Tibial artery (tissue), 4 donors: ENCODE data around the gene TLR9.

Experiments used
- DNase-seq, 2 donors: peaks; one replicate each; pipeline ENCODE4 v3.0.0-alpha.2; 2019
- H3K27ac ChIP-seq, 2 donors: fragments of 200-600 bp; sonication (generic) in 1 of 2; 1 replicate in 1 of 2; 2 replicates in 1 of 2; pipeline ENCODE4 v1.5.1; 2018 to 2019; ENCODE audit warnings: mild to moderate bottlenecking in 1 of 2
- H3K27me3 ChIP-seq, 2 donors: fragments of 200-600 bp; sonication (generic) in 1 of 2; one replicate each; pipeline versions ENCODE4 v1.5.1 to v1.6.0; 2016 to 2019
- H3K36me3 ChIP-seq, 3 donors: fragments of 200-600 bp; sonication (generic) in 2 of 3; one replicate each; pipeline ENCODE4 v1.5.1; 2016 to 2019; ENCODE audit warnings: mild to moderate bottlenecking in 2 of 3
- H3K4me1 ChIP-seq, 4 donors: fragments of 200-600 bp; sonication (generic) in 2 of 4; 1 replicate in 3 of 4; 2 replicates in 1 of 4; pipeline ENCODE4 v1.5.1; 2016 to 2019
- H3K4me3 ChIP-seq, 2 donors: fragments of 200-600 bp; sonication (generic) in 1 of 2; 1 replicate in 1 of 2; 2 replicates in 1 of 2; pipeline ENCODE4 v1.5.1; 2018 to 2019; ENCODE audit warnings: mild to moderate bottlenecking in 2 of 2
- H3K9me3 ChIP-seq, 3 donors: fragments of 200-600 bp; sonication (generic) in 1 of 3; one replicate each; pipeline ENCODE4 v1.5.1; 2016 to 2019
- CTCF ChIP-seq, 2 experiments: fragments of 200-600 bp in 1 of 2; fragments of 450-650 bp in 1 of 2; IDR thresholded peaks; one replicate each; pipeline ENCODE4 v1.5.1; 2017 to 2019; ENCODE audit warnings: antibody characterized with exemption in 2 of 2, mild to moderate bottlenecking in 1 of 2, moderate library complexity in 1 of 2
- intact Hi-C: fragments of 100-400 bp; cut with DNase I; formaldehyde crosslinking; loops from one replicate; pipeline ENCODE4 v1.15.0; 2023; ENCODE audit warnings: low total_unique reads

The TLR9 gene

DNA sequence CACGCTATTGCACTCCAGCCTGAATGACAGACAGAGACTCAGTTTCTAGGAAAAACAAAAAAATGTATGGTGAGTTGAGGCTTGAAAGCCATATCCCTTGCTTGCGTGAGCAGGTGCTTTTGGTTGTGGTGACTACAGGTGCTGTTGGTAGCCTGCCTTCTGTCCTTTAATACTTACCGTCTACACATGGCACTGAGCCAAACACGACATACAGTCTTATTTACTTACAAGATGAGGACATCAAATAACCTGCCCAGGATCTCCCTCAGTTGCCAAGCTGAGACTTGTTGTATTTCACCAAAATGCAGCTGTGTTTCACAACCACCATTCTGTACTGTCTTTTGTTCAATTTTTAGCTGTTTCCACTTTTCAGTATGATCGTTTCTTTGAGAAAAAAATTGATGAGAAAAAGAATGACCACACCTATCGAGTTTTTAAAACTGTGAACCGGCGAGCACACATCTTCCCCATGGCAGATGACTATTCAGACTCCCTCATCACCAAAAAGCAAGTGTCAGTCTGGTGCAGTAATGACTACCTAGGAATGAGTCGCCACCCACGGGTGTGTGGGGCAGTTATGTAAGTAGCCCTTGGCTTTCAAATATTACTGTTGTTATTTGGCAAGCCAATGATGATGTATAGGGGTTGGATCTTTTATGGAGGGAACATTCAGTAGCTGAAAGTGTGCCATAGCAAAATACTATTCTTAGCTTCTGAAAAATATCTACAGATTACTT, 20.9 kb downstream of the TLR9 start:
- H3K27ac ChIP-seq, result no peak overlapping the region

DNA sequence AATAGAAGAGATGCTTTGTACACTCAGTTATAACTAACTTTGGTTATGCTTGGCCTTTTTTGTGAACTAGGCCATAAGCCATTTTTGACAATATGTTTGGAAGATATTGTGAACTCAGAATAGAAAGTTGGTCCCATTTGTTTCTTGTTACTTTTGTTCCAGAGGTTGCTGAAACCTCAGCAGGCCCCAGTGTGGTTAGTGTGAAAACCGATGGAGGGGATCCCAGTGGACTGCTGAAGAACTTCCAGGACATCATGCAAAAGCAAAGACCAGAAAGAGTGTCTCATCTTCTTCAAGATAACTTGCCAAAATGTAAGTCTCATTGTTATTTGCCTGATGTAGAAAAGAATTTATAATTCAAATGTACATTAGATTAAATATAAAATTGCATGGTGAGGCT, 21.7 kb downstream of the TLR9 start:
- Histone ChIP-seq H3K27me3 (no peaks in the 10 kb centered on the region), H3K4me1 (peaks cover 0 to 18% (median 12%) of the 10 kb centered on the region in 4 donors), H3K4me3 (no peak overlapping the region), H3K9me3 (no peaks in the 10 kb centered on the region), H3K36me3 (peaks cover 61 to 74% (median 68%) of the 10 kb centered on the region in 3 donors), H3K27ac (no peak overlapping the region)
- intact Hi-C loops, result no loop called here
- TF ChIP-seq CTCF (IDR thresholded peaks at IDR 0.05), result no peak
- no peak for DNase-seq

More for the DNA sequence above, 20.9 kb downstream of the TLR9 start:
- no peaks in the 10 kb centered on the region for H3K9me3 ChIP-seq
- H3K4me3 ChIP-seq, result no peak overlapping the region
- peaks cover 0 to 10% (median 5%) of the 10 kb centered on the region in 4 donors for H3K4me1 ChIP-seq
- no peak for TF ChIP-seq CTCF (IDR thresholded peaks at IDR 0.05)
- peaks cover 69 to 82% (median 76%) of the 10 kb centered on the region in 3 donors for H3K36me3 ChIP-seq
- no peak for DNase-seq
- H3K27me3 ChIP-seq, result no peaks in the 10 kb centered on the region
- intact Hi-C loops, result no loop called here

GRCh38 chr3:52202384-52203077, 22.9 kb downstream of the TLR9 start:
- Histone ChIP-seq H3K36me3 (peaks cover 50 to 62% (median 56%) of the 10 kb centered on the region in 3 donors), H3K27me3 (no peaks in the 10 kb centered on the region), H3K27ac (no peak overlapping the region), H3K9me3 (no peaks in the 10 kb centered on the region), H3K4me1 (peaks cover 0 to 24% (median 16%) of the 10 kb centered on the region in 4 donors), H3K4me3 (no peak overlapping the region)
- DNase-seq, result no peak
- intact Hi-C loops, result no loop called here
- TF ChIP-seq CTCF (IDR thresholded peaks at IDR 0.05), result no peak

DNA sequence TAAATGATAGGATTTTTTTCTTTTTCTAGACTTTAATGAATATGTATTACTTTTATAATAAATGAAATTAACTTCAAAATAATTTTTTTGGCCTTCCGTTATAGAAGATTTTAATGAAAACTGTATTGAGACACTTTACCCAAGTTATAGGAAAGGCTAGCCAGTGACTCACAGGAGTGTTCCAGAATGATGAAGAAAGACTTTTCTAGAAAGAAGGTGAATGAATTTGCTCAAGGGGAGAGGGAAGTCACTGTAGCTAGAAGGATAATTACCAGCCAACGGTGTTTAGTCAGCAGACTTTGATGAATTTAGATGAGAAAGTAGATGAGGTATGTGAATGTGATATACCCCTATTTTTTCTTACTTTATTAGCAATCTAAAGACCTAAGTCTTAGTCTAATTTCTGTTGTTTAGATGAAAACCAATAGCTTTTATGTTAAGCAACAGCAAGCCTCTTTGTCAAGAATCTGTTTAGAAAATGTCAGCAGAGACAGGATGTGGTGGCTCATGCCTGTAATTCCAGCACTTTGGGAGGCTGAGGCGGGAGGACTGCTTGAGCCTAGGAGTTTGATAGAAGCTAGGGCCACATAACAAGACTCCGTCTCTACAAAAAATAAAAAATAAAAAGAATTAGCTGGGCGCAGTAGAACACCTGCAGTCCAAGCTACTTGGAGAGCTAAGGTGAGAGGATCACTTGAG, 24.3 kb downstream of the TLR9 start:
- Histone ChIP-seq H3K27me3 (no peaks in the 10 kb centered on the region), H3K27ac (no peak overlapping the region), H3K36me3 (peaks cover 38 to 48% (median 42%) of the 10 kb centered on the region in 3 donors), H3K4me3 (no peak overlapping the region), H3K9me3 (no peaks in the 10 kb centered on the region), H3K4me1 (peaks cover 4 to 36% (median 22%) of the 10 kb centered on the region in 4 donors)
- intact Hi-C loops, result no loop called here
- no peak for DNase-seq
- TF ChIP-seq CTCF (IDR thresholded peaks at IDR 0.05), result no peak

DNA sequence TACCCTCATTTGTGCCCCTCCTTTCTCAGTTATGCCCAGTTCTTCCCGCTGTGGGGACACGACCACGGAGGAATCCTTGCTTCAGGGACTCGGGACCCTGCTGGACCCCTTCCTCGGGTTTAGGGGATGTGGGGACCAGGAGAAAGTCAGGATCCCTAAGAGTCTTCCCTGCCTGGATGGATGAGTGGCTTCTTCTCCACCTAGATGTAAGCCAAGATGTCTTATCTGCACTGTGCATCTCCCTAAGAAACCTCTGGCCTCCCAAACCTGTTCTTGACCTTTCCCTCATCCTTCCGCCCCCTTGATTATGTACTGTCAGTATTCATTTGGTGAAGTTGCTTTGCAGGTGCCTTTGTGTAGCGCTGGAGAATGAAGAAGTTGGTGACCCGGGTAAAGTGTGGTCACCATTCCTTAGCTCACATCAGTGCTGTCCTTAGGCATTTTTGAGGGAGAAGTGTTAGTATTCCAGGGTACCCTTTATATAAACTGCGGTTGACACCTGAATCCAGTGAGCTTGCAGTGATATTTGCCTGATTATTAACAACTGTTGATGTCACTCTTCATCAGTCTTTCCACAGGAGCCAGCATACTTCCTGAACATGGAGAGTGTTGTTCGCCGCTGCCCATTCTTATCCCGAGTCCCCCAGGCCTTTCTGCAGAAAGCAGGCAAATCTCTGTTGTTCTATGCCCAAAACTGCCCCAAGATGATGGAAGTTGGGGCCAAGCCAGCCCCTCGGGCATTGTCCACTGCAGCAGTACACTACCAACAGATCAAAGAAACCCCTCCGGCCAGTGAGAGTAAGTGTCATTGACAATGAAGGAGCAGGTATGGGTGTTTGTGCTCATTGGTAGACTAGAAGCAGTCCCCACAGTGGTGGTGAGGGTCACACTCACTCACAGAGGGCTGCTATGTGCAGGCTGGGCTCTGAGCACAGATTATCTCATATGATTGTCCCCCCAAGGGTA, 26.5 kb downstream of the TLR9 start:
- Histone ChIP-seq H3K36me3 (peaks cover 16 to 26% (median 20%) of the 10 kb centered on the region in 3 donors), H3K4me1 (peaks cover 4 to 36% (median 22%) of the 10 kb centered on the region in 4 donors), H3K27ac (peak overlapping the region; percentile 75 to 81), H3K4me3 (peak overlapping the region; percentile 77 to 86), H3K9me3 (no peaks in the 10 kb centered on the region), H3K27me3 (no peaks in the 10 kb centered on the region)
- intact Hi-C loops, result no loop called here
- no peak for DNase-seq
- TF ChIP-seq CTCF (IDR thresholded peaks at IDR 0.05), result no peak
